ENCODE results near the gene MT2A. TPM values are rescaled to one million over a fixed set of nuclear protein-coding genes. Genes with fewer than 3 reads are reported as not detected.
A peak's percentile ranks its signal among the peaks of the same experiment; 100 is the strongest.
"Not testable (repeated sequence)": the region's sequence is repeated elsewhere in the genome, so short reads cannot be mapped to it uniquely, and the experiment has no call there.

The MT2A gene
- total and polyA plus RNA-seq, 2 experiments from 2014 or later: 211 to 3,441 TPM

DNA sequence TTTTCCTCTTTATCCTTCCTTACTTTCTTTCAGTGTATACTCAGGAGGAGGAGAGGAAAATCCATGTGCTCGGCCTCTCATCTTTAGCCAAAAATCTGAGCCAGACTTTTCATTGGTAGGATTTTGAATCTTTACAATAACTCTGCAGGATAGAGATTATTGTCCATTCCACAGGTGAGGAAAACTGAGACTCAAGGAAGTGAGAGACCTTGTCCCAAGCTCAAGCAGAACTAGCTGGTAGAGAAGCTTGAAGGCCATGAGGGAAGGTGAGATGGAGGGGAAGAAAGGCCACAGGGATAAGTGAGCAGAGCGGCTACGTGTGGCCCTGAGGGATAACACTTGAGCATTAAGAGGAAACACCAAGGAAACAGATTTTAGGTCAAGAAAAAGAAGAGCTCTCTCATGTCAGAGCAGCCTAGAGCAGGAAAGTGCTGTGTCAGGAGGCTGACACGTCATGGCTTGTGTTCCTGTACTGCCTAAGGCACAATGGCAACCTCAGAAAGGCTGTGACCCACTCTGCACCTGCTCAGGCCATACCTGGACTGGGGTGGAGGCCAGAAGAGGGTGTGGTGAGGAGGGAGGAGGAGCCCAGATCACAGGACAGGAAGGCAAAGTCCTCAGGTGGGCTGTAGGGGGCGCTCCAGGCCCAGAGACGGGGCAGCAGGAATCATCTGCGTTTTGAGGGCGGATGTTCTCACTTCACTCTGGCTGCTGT lies 31.6 kb upstream of the MT2A start:
- no peaks in the 10 kb centered on the region for H3K36me3 ChIP-seq (ENCODE audit: low read depth)
- H3K4me1 ChIP-seq (ENCODE audit: insufficient read depth): no peaks in the 10 kb centered on the region
- H3F3A ChIP-seq (ENCODE audit: insufficient read depth): no peaks in the 10 kb centered on the region
- in situ Hi-C loops (cut with MboI): loop anchor here (10.0 kb wide), 1 partner anchor 118 kb away; no protein-coding TSS in a partner anchor
- H3K4me3 ChIP-seq: no peak overlapping the region
- no peaks in the 10 kb centered on the region for H3K9me3 ChIP-seq (ENCODE audit: low read depth)
- H4K20me1 ChIP-seq (ENCODE audit: insufficient read depth): no peaks in the 10 kb centered on the region
- no peaks in the 10 kb centered on the region for H3K27me3 ChIP-seq (replicated peaks; ENCODE audit: insufficient read depth)
- peak; percentile 72 for DNase-seq
- H3K4me2 ChIP-seq (ENCODE audit: unreplicated experiment): no peak overlapping the region
- H3K9me2 ChIP-seq (ENCODE audit: insufficient read depth): no peaks in the 10 kb centered on the region
- no peak for TF ChIP-seq EZH2phosphoT487 (IDR thresholded peaks at IDR 0.05; ENCODE audit: insufficient read depth, low read depth)
- TF ChIP-seq EZH2 (IDR thresholded peaks at IDR 0.05; ENCODE audit: insufficient read depth, poor library complexity, severe bottlenecking): no peak
- H2AFZ ChIP-seq: 0 out of 2 replicates have a peak overlapping the region, but pooled peaks have one; percentile 35
- WGBS, 2 experiments (ENCODE audit: low coverage in 1 of 2, low lambda C conversion rate in 2 of 2, missing lambda C conversion rate in 2 of 2): 23 to 24% methylated on average over 8 of the region's 8 CpGs
- H3K79me2 ChIP-seq (ENCODE audit: insufficient read depth): no peaks in the 10 kb centered on the region
- H3K9ac ChIP-seq: no peak overlapping the region
- no peak overlapping the region for H3K27ac ChIP-seq

GRCh38 chr16:56577300-56577625 lies 31.1 kb upstream of the MT2A start:
- 65 to 71% methylated on average over 4 of the region's 4 CpGs for WGBS, 2 experiments (ENCODE audit: low coverage in 1 of 2, low lambda C conversion rate in 2 of 2, missing lambda C conversion rate in 2 of 2)
- no peaks in the 10 kb centered on the region for H3K79me2 ChIP-seq (ENCODE audit: insufficient read depth)
- no peak overlapping the region for H3K9ac ChIP-seq
- H3K4me3 ChIP-seq: no peak overlapping the region
- no peaks in the 10 kb centered on the region for H3K36me3 ChIP-seq (ENCODE audit: low read depth)
- DNase-seq: no peak
- H3K9me2 ChIP-seq (ENCODE audit: insufficient read depth): no peaks in the 10 kb centered on the region
- no peaks in the 10 kb centered on the region for H3K27me3 ChIP-seq (replicated peaks; ENCODE audit: insufficient read depth)
- no peak for TF ChIP-seq EZH2 (IDR thresholded peaks at IDR 0.05; ENCODE audit: insufficient read depth, poor library complexity, severe bottlenecking)
- TF ChIP-seq EZH2phosphoT487 (IDR thresholded peaks at IDR 0.05; ENCODE audit: insufficient read depth, low read depth): no peak
- H3K27ac ChIP-seq: no peak overlapping the region
- H3K4me1 ChIP-seq (ENCODE audit: insufficient read depth): no peaks in the 10 kb centered on the region
- no peak overlapping the region for H3K4me2 ChIP-seq (ENCODE audit: unreplicated experiment)
- no peaks in the 10 kb centered on the region for H4K20me1 ChIP-seq (ENCODE audit: insufficient read depth)
- in situ Hi-C loops (cut with MboI): loop anchor here (10.0 kb wide), 1 partner anchor 118 kb away; no protein-coding TSS in a partner anchor
- H2AFZ ChIP-seq: 0 out of 2 replicates have a peak overlapping the region, but pooled peaks have one; percentile 35
- no peaks in the 10 kb centered on the region for H3F3A ChIP-seq (ENCODE audit: insufficient read depth)
- no peaks in the 10 kb centered on the region for H3K9me3 ChIP-seq (ENCODE audit: low read depth)

DNA sequence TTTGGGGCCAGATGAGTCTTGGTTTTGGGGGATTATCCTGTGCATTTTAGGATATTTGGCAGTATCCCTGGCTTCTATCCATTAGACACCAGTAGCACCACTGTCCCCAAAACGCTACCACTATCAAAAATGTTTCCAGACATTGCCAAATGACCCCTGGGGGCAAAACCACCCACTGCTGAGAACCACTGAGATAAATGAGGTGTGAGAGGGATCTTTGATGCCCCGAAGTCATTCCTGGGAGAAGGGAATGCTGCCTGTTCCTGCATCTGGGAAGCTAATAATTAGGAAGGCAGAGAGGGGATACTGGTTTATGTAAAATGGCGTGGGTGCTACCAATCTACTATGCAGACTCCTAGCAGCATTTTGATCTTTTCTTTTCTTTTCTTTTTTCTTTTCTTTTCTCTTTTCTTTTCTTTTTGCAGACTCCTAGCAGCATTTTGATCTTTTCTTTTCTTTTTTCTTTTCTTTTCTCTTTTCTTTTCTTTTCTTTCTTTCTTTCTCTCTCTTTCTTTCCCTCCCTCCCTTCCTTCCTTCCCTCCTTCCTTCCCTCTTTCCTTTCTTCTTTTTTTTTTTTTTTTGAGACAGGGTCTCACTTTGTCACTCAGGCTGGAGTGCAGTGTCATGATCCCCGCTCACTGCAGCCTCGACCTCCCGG lies 27.9 kb upstream of the MT2A start:
- H3K4me1 ChIP-seq (ENCODE audit: insufficient read depth): no peaks in the 10 kb centered on the region
- in situ Hi-C loops (cut with MboI): no loop called here
- H3K36me3 ChIP-seq (ENCODE audit: low read depth): no peaks in the 10 kb centered on the region
- H3K9ac ChIP-seq: no peak overlapping the region
- no peaks in the 10 kb centered on the region for H3F3A ChIP-seq (ENCODE audit: insufficient read depth)
- no peak overlapping the region for H3K4me3 ChIP-seq
- H3K9me2 ChIP-seq (ENCODE audit: insufficient read depth): no peaks in the 10 kb centered on the region
- no peak overlapping the region for H3K27ac ChIP-seq
- H3K9me3 ChIP-seq (ENCODE audit: low read depth): no peaks in the 10 kb centered on the region
- H4K20me1 ChIP-seq (ENCODE audit: insufficient read depth): no peaks in the 10 kb centered on the region
- TF ChIP-seq EZH2phosphoT487 (IDR thresholded peaks at IDR 0.05; ENCODE audit: insufficient read depth, low read depth): no peak
- no peak for TF ChIP-seq EZH2 (IDR thresholded peaks at IDR 0.05; ENCODE audit: insufficient read depth, poor library complexity, severe bottlenecking)
- WGBS, 2 experiments (ENCODE audit: low coverage in 1 of 2, low lambda C conversion rate in 2 of 2, missing lambda C conversion rate in 2 of 2): 64 to 70% methylated on average over 6 of the region's 6 CpGs
- no peak overlapping the region for H2AFZ ChIP-seq
- no peak for DNase-seq
- H3K79me2 ChIP-seq (ENCODE audit: insufficient read depth): no peaks in the 10 kb centered on the region
- no peak overlapping the region for H3K4me2 ChIP-seq (ENCODE audit: unreplicated experiment)
- H3K27me3 ChIP-seq (replicated peaks; ENCODE audit: insufficient read depth): 0 out of 2 replicates have a peak, but pooled peaks cover 5% of the 10 kb centered on the region

- H2AFZ ChIP-seq; H3K4me1 ChIP-seq (ENCODE audit: insufficient read depth); in situ Hi-C loops (cut with MboI); DNase-seq; H4K20me1 ChIP-seq (ENCODE audit: insufficient read depth); H3K9me2 ChIP-seq (ENCODE audit: insufficient read depth); H3F3A ChIP-seq (ENCODE audit: insufficient read depth); H3K4me2 ChIP-seq (ENCODE audit: unreplicated experiment); H3K9me3 ChIP-seq (ENCODE audit: low read depth); H3K36me3 ChIP-seq (ENCODE audit: low read depth); H3K27ac ChIP-seq; H3K4me3 ChIP-seq; H3K79me2 ChIP-seq (ENCODE audit: insufficient read depth); H3K9ac ChIP-seq: not testable (repeated sequence)
- 92 to 98% methylated on average over 2 of the region's 2 CpGs for WGBS, 2 experiments (ENCODE audit: low coverage in 1 of 2, low lambda C conversion rate in 2 of 2, missing lambda C conversion rate in 2 of 2)
- H3K27me3 ChIP-seq (replicated peaks; ENCODE audit: insufficient read depth): peaks cover 13% of the 10 kb centered on the region; the same call in 1 of the 2 replicates
Measured at GRCh38 chr16:56582911-56583310, 25.5 kb upstream of the MT2A start.

Data from GM23248 (cell line).